RPMI7951 (cell line): ENCODE data around the gene SNX13. TPM values are rescaled to one million over a fixed set of nuclear protein-coding genes. Genes with fewer than 3 reads are reported as not detected.
"Not testable (repeated sequence)": the region's sequence is repeated elsewhere in the genome, so short reads cannot be mapped to it uniquely, and the experiment has no call there.

Experiments used
- DNase-seq: peaks from one replicate; pipeline ENCODE4 v3.0.0-alpha.2; 2012; ENCODE audit warnings: low read depth
- total RNA-seq: library from RNA; depleted of rRNA; stranded (reverse); fragments of >200 nt; shearing (Covaris generic); gene quantifications from 2 replicates; pipeline ENCODE4 v1.2.3, GENCODE V29; 2014

Gene SNX13
- total RNA-seq, 1 experiment from 2014 or later = 54.5 TPM

- no peak for DNase-seq
Measured at GRCh38 chr7:17845197-17845547, 95.1 kb downstream of the SNX13 start.

GRCh38 chr7:17844514-17845196 lies 95.6 kb downstream of the SNX13 start:
- DNase-seq = peak; percentile 34

- no peak for DNase-seq
Measured at GRCh38 chr7:17844022-17844421, 96.3 kb downstream of the SNX13 start.

- no peak for DNase-seq
Measured at GRCh38 chr7:17843041-17843440, 97.3 kb downstream of the SNX13 start.

DNA sequence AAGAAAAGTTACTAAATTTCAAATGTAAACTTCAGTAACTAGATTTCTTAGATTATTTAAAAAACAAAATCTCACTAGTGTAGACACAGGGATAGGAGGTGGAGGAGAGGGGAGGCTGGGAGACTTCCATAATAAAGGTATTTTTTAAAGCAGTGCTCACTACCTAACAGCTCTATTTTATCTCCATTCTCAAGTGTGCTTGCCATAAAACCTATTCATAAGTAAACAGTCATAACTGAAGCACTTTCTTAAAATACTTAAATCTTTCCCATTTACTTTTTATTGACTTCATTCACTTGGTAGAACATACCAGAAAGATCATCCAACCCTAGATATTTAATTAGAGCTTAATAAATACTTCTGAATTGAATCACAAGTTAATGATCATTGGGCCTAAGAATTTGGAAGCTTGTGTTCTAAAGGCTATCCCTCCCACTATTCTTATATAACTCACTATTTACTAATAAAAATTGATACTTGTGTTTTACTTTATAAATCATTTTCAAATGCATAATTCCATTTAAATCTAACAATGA lies 107.4 kb downstream of the SNX13 start:
- no peak for DNase-seq

DNA sequence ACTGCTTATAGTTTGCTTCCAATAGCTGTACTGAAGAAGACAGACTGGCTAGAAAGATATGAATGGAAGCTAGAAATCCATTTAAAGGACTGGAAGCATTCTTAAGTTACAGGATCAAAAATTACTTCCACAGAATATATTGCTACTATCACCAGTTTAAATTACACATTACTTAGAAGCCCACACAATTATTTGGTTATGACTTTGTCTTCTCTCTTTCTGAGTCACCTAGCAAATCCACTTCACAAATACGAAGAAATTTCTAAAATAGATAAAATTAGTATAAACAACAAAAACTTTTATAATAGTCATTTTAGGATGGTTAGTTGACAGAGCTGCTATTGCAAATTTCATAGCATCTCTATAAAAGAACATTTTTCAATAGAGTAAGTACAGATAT lies 108.1 kb downstream of the SNX13 start:
- no peak for DNase-seq

- no peak for DNase-seq
Measured at GRCh38 chr7:17830206-17830605, 110.1 kb downstream of the SNX13 start.

- DNase-seq = no peak
Measured at GRCh38 chr7:17829001-17829400, 111.3 kb downstream of the SNX13 start.

GRCh38 chr7:17822547-17823173 lies 117.6 kb downstream of the SNX13 start:
- DNase-seq = no peak

DNA sequence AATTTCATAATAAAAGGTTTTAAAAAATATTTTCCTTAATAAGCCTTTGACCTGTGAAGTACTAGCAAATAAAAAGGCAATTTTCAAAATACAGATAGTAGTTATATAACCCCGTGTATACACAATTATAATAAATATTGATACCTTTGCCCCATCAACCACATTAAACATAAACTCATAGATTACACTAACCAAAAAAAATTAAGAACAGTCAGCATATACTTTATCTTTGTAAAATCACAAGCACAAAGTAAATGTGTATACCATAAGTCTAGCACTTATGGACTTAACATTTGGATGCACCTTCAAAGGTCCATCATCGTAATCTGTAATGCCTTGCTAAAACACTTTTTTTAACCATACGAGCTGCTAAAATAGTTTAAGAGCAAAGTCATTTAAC lies 123.4 kb downstream of the SNX13 start:
- no peak for DNase-seq

GRCh38 chr7:17815318-17815717 lies 125.0 kb downstream of the SNX13 start:
- no peak for DNase-seq

DNA sequence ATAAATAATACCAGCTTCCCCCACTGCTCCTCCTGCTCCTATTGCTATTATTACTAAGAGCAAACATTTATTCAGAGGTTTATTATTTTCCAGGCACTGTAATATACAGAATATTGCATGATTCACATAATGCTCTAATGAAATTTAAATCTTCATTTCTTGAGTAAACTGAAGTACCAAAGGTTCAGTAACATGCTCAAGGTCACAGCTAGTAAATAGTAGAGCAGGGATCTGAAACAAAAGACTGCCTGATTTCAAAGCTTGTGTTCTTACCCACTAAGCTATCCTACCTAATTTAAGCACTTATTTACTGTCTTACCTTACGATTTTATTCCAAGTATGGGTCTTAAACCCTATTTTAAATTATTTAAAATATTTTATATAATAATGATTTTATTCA lies 126.2 kb downstream of the SNX13 start:
- DNase-seq = no peak

DNA sequence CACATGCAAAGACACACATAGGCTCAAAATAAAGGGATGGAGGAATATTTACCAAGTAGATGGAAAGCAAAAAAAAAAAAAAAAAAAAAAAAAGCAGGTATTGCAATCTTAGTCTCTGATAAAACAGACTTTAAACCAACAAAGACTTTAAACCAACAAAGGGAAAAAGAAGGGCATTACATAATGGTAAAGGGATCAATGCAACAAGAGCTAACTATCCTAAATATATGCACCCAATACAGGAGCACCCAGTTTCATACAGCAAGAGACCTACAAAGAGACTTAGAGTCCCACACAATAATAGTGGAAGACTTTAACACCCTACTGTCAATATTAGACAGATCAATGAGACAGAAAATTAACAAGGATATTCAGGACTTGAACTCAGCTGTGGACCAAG lies 131.1 kb downstream of the SNX13 start:
- DNase-seq = not testable (repeated sequence)

DNA sequence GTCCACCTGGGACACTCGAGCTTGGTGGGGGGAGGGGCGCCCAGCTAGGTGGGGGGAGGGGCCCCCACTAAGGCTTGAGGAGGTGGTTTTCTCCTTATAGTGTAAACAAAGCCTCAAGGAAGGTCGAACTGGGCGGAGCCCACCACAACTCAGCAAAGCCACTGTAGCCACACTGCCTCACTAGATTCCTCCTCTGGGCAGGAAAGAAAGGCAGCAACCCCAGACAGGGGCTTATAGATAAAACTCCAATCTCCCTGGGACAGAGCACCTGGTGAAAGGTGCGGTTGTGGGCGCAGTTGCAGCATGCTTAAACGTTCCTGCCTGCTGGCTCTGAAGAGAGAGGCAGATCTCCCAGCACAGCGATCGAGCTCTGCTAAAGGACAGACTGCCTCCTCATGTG lies 133.1 kb downstream of the SNX13 start:
- DNase-seq = no peak

DNA sequence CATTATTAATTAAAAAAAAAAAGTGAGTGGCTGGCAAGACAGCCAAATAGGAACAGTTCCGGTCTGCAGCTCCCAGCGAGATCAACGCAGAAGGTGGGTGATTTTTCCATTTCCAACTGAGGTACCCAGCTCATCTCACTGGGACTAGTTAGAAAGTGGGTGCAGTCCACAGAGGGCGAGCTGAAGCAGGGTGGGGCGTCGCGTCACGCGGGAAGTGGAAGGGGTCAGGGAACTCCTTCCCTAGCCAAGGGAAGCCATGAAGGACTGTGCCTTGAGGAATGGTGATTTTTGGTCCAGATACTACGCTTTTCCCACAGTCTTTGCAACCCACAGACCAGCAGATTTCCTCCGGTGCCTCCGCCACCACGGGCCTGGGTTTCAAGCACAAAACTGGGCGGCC lies 133.7 kb downstream of the SNX13 start:
- no peak for DNase-seq

DNA sequence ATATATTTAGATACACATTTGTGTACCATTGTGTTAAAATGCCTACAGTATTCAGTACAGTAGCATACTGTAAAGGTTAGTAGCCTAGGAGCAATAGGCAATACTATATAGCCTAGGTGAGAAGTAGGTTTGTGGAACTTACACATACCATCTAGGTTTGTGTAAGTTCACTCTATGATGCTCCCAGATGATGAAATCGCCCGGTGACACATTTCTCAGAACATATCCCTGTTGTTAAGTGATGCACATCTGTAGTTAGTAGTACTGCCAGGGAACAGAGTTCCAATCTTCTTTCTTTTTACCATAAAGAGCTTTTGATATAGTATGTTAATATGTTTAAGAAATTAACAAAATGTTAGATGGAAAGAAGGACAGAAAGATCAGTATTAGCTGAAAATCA lies 138.2 kb downstream of the SNX13 start:
- no peak for DNase-seq

GRCh38 chr7:17792075-17792936 lies 148.0 kb downstream of the SNX13 start:
- no peak for DNase-seq

DNA sequence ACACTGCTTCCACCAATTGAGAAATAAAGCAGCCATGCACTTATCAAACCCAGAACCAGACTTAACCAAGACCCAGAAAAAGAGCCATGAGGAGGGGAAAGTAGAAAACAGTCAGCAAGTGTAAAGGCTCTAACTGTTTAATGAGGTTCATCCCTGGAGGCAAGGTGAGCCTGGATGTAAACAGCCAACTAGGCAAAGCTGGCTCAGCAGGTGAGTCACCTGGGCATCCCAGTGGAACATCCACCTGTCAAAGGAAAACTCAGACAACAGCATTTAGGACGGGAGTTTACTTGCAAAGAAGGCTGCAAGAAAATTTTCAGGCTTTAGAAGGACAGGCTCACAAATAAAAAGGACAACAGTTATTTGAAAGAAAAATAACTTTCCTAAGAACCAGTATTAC lies 153.0 kb downstream of the SNX13 start:
- no peak for DNase-seq

DNA sequence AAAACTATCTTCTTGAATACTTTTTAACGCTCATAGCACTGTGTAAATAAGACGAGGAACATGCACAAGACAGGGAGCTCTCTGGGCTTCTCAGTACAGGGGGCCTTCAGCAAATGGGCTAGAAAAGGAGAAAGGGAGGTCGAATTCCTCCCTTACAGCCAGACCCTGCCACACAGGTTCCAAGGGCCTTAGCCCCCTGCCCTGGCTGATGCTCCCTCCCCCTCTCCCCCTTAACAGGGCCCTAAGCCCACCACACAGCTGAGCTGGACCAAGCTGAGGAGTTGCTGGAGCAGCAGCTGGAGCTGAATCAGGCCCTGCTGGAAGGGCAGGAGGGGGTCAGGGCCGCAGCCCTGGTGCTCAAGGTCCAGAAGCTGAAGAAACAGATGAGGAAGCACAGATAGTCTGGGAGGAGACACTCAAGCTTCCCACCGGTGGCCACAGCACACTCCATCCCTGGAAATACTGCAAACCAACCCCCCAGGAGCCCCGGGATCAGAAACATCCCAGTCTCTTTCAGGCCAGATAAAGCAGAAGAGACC lies 153.9 kb downstream of the SNX13 start:
- no peak for DNase-seq

- no peak for DNase-seq
Measured at GRCh38 chr7:17782216-17782549, 158.1 kb downstream of the SNX13 start.

GRCh38 chr7:17781491-17782215 lies 158.6 kb downstream of the SNX13 start:
- peak; percentile 77 for DNase-seq

DNA sequence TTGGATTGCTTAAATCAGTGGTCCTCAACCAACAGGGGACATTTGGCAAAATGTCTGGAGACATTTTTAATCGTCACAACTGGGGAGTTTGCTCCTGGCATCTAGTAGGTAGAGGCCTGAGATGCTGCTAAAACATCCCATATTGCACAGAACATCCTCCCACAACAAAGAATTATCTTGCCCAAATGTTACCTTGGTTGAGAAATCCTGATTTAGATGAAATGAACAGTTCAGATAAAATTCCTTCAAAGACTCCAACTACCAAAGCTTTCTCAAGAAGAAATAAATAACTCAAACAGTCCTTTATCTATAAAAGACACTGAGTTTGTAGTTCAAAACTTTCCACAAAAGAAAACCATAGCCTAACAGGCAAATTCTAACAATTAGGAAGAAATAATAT lies 160.9 kb downstream of the SNX13 start:
- no peak for DNase-seq
